Tibial artery (tissue), 4 donors: ENCODE results near the gene FETUB.
"Not testable (repeated sequence)": the region's sequence is repeated elsewhere in the genome, so short reads cannot be mapped to it uniquely, and the experiment has no call there.

Source experiments
- DNase-seq, 2 donors: peaks; one replicate each; pipeline ENCODE4 v3.0.0-alpha.2; 2019
- H3K27ac ChIP-seq, 2 donors: fragments of 200-600 bp; sonication (generic) in 1 of 2; 1 replicate in 1 of 2; 2 replicates in 1 of 2; pipeline ENCODE4 v1.5.1; 2018 to 2019; ENCODE audit warnings: mild to moderate bottlenecking in 1 of 2
- H3K27me3 ChIP-seq, 2 donors: fragments of 200-600 bp; sonication (generic) in 1 of 2; one replicate each; pipeline versions ENCODE4 v1.5.1 to v1.6.0; 2016 to 2019
- H3K36me3 ChIP-seq, 3 donors: fragments of 200-600 bp; sonication (generic) in 2 of 3; one replicate each; pipeline ENCODE4 v1.5.1; 2016 to 2019; ENCODE audit warnings: mild to moderate bottlenecking in 2 of 3
- H3K4me1 ChIP-seq, 4 donors: fragments of 200-600 bp; sonication (generic) in 2 of 4; 1 replicate in 3 of 4; 2 replicates in 1 of 4; pipeline ENCODE4 v1.5.1; 2016 to 2019
- H3K4me3 ChIP-seq, 2 donors: fragments of 200-600 bp; sonication (generic) in 1 of 2; 1 replicate in 1 of 2; 2 replicates in 1 of 2; pipeline ENCODE4 v1.5.1; 2018 to 2019; ENCODE audit warnings: mild to moderate bottlenecking in 2 of 2
- H3K9me3 ChIP-seq, 3 donors: fragments of 200-600 bp; sonication (generic) in 1 of 3; one replicate each; pipeline ENCODE4 v1.5.1; 2016 to 2019
- CTCF ChIP-seq, 2 experiments: fragments of 200-600 bp in 1 of 2; fragments of 450-650 bp in 1 of 2; IDR thresholded peaks; one replicate each; pipeline ENCODE4 v1.5.1; 2017 to 2019; ENCODE audit warnings: antibody characterized with exemption in 2 of 2, mild to moderate bottlenecking in 1 of 2, moderate library complexity in 1 of 2
- intact Hi-C: fragments of 100-400 bp; cut with DNase I; formaldehyde crosslinking; loops from one replicate; pipeline ENCODE4 v1.15.0; 2023; ENCODE audit warnings: low total_unique reads

Gene FETUB

GRCh38 chr3:186671051-186671450, 30.9 kb downstream of the FETUB start:
- no peaks in the 10 kb centered on the region for H3K4me1 ChIP-seq
- intact Hi-C loops, result no loop called here
- H3K36me3 ChIP-seq, result no peaks in the 10 kb centered on the region
- TF ChIP-seq CTCF (IDR thresholded peaks at IDR 0.05), result no peak
- no peaks in the 10 kb centered on the region for H3K9me3 ChIP-seq
- DNase-seq, result no peak
- no peak overlapping the region for H3K4me3 ChIP-seq
- H3K27me3 ChIP-seq, result peaks cover 0 to 11% of the 10 kb centered on the region in 2 donors
- H3K27ac ChIP-seq, result no peak overlapping the region

- Histone ChIP-seq H3K36me3 (no peaks in the 10 kb centered on the region), H3K27ac (no peak overlapping the region), H3K9me3 (no peaks in the 10 kb centered on the region), H3K4me1 (no peaks in the 10 kb centered on the region), H3K4me3 (no peak overlapping the region), H3K27me3 (peaks cover 0 to 15% of the 10 kb centered on the region in 2 donors)
- no peak for TF ChIP-seq CTCF (IDR thresholded peaks at IDR 0.05)
- intact Hi-C loops, result no loop called here
- DNase-seq, result no peak
Measured at GRCh38 chr3:186678604-186679003, 38.4 kb downstream of the FETUB start.

GRCh38 chr3:186679151-186679550, 39.0 kb downstream of the FETUB start:
- Histone ChIP-seq H3K4me3 (no peak overlapping the region), H3K4me1 (no peaks in the 10 kb centered on the region), H3K27me3 (peaks cover 0 to 20% of the 10 kb centered on the region in 2 donors), H3K36me3 (no peaks in the 10 kb centered on the region), H3K27ac (no peak overlapping the region), H3K9me3 (no peaks in the 10 kb centered on the region)
- no peak for DNase-seq
- intact Hi-C loops, result no loop called here
- TF ChIP-seq CTCF (IDR thresholded peaks at IDR 0.05), result no peak

- intact Hi-C loops, result no loop called here
- TF ChIP-seq CTCF (IDR thresholded peaks at IDR 0.05), result no peak
- H3K4me1 ChIP-seq, result no peaks in the 10 kb centered on the region
- H3K27me3 ChIP-seq, result peaks cover 0 to 22% of the 10 kb centered on the region in 2 donors
- H3K36me3 ChIP-seq, result no peaks in the 10 kb centered on the region
- H3K4me3 ChIP-seq, result no peak overlapping the region
- no peak overlapping the region for H3K27ac ChIP-seq
- H3K9me3 ChIP-seq, result no peaks in the 10 kb centered on the region
- DNase-seq, result no peak
Measured at GRCh38 chr3:186680869-186681268, 40.7 kb downstream of the FETUB start.

- no peak for DNase-seq
- no peaks in the 10 kb centered on the region for H3K36me3 ChIP-seq
- TF ChIP-seq CTCF (IDR thresholded peaks at IDR 0.05), result no peak
- H3K4me3 ChIP-seq, result no peak overlapping the region
- H3K9me3 ChIP-seq, result no peaks in the 10 kb centered on the region
- H3K27ac ChIP-seq, result no peak overlapping the region
- intact Hi-C loops, result no loop called here
- peaks cover 0 to 28% of the 10 kb centered on the region in 2 donors for H3K27me3 ChIP-seq
- H3K4me1 ChIP-seq, result no peaks in the 10 kb centered on the region
Measured at GRCh38 chr3:186682812-186683211, 42.6 kb downstream of the FETUB start.

- no peak for TF ChIP-seq CTCF (IDR thresholded peaks at IDR 0.05)
- no peak overlapping the region for H3K27ac ChIP-seq
- H3K36me3 ChIP-seq, result no peaks in the 10 kb centered on the region
- H3K4me1 ChIP-seq, result no peaks in the 10 kb centered on the region
- H3K9me3 ChIP-seq, result no peaks in the 10 kb centered on the region
- peaks cover 0 to 32% of the 10 kb centered on the region in 2 donors for H3K27me3 ChIP-seq
- DNase-seq, result no peak
- H3K4me3 ChIP-seq, result no peak overlapping the region
- intact Hi-C loops, result no loop called here
Measured at GRCh38 chr3:186683979-186684378, 43.8 kb downstream of the FETUB start.

- H3K4me1 ChIP-seq, H3K9me3 ChIP-seq, H3K36me3 ChIP-seq, H3K4me3 ChIP-seq, H3K27ac ChIP-seq, DNase-seq, intact Hi-C loops: not testable (repeated sequence)
- peaks cover 0 to 31% of the 10 kb centered on the region in 2 donors for H3K27me3 ChIP-seq
Measured at GRCh38 chr3:186686475-186686874, 46.3 kb downstream of the FETUB start.
